AG09309 (cell line): Measurements from ENCODE around the gene ALG8.

Experiments used
- DNase-seq: peaks from one replicate; pipeline ENCODE4 v3.0.0-alpha.2; 2010; ENCODE audit warnings: low read depth
- H3K4me3 ChIP-seq: 2 replicates; pipeline ENCODE4 v1.5.1; 2011; ENCODE audit warnings: mild to moderate bottlenecking, low read depth, low read length, moderate library complexity; ENCODE audit not compliant: control insufficient read depth
- CTCF ChIP-seq: IDR thresholded peaks from 2 replicates; pipeline ENCODE4 v1.5.1; 2011; ENCODE audit warnings: mild to moderate bottlenecking, low read depth, low read length, inconsistent platforms; ENCODE audit not compliant: insufficient read depth, control insufficient read depth; ENCODE audit errors: missing control alignments

Gene ALG8

GRCh38 chr11:78160557-78160956 lies 21.1 kb upstream of the ALG8 start:
- TF ChIP-seq CTCF = no peak
- DNase-seq = no peak
- no peak overlapping the region for H3K4me3 ChIP-seq

- no peak overlapping the region for H3K4me3 ChIP-seq
- no peak for TF ChIP-seq CTCF
- no peak for DNase-seq
These were observed 19.7 kb upstream of the ALG8 start for GRCh38 chr11:78158987-78159652.

GRCh38 chr11:78156127-78156844 lies 16.9 kb upstream of the ALG8 start:
- no peak overlapping the region for H3K4me3 ChIP-seq
- DNase-seq = no peak
- no peak for TF ChIP-seq CTCF

- no peak for DNase-seq
- H3K4me3 ChIP-seq = no peak overlapping the region
- no peak for TF ChIP-seq CTCF
These were observed 12.4 kb upstream of the ALG8 start for GRCh38 chr11:78151804-78152203.

- no peak overlapping the region for H3K4me3 ChIP-seq
- no peak for DNase-seq
- TF ChIP-seq CTCF = no peak
These were observed 11.3 kb upstream of the ALG8 start for GRCh38 chr11:78150754-78151153.

GRCh38 chr11:78150346-78150745 lies 10.9 kb upstream of the ALG8 start:
- TF ChIP-seq CTCF = no peak
- DNase-seq = no peak
- no peak overlapping the region for H3K4me3 ChIP-seq
